Measurements from ENCODE around the gene WLS.
A peak's percentile ranks its signal among the peaks of the same experiment; 100 is the strongest.

The WLS gene

DNA sequence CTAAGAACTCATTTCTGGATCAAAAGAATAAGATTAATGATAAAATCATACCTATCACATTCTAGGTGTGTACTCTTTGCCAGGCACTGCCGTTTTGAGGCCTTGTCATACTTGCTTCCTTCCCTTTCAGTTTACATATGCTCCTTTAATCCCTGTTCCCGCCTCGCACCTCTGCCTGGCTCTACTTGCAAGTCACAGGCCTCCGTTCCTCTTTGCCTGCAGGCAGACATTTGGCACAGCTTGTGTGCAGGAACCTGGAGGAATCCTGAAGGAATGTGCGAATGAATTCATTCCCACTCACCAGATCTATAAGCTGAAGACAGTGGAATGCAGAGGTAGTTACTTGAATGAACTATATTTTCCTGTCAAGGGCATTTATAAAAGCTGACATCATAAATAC lies 13.8 kb downstream of the WLS start:
- FAIRE-seq = no peak
- DNase-seq (ENCODE audit: insufficient read length, low spot score) = no peak

DNA sequence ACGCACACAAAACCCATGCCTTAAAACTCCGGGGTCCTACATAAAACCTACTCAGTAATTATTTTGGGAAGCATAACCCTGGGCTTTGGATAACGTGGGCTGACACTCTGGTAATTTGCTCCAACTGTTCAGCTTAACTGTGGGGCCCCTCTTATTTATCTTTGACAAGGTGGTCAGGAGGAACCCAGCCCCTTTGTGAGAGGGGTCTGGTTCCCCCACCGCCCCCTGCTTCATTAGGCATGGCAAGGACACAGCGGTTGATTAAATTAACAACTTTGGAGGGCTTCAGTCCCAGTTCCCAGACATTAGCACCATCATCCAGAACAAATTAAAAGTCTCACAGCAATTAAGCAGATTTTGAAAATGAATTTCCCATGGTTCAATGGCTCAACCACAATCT lies 14.7 kb downstream of the WLS start:
- no peak for TF ChIP-seq POLR2A (IDR thresholded peaks at IDR 0.05; ENCODE audit: low read depth, low read length)
- FAIRE-seq (no peak), DNase-seq (ENCODE audit: insufficient read length, low spot score) (no peak)

More for the DNA sequence above, 13.8 kb downstream of the WLS start:
- TF ChIP-seq POLR2A (IDR thresholded peaks at IDR 0.05; ENCODE audit: low read depth, low read length) = no peak

DNA sequence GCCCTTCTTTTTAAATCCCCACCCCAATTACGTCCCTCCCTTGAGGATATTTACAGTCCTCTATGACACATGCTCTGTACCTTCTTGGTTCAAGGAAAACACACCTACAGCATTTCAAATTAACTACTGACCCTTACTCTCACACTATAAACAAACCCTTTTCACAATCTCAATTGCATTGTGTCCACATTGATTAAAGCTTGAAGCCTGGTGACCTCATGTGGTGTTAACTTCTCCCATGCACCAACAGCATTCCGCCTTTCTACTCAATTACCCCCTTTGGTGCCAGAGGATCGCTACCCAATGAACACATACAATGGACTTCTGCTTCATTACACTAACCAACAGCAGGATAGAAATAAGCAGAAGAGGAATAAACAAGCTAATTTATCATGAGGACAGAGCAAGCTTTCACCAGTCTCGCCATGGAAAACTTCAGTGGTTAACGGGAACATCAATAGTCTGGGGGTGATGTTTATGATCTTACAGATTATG lies 15.2 kb downstream of the WLS start:
- DNase-seq (ENCODE audit: insufficient read length, low spot score) = no peak
- TF ChIP-seq POLR2A (IDR thresholded peaks at IDR 0.05; ENCODE audit: low read depth, low read length) = no peak
- peak; percentile 41 for FAIRE-seq

DNA sequence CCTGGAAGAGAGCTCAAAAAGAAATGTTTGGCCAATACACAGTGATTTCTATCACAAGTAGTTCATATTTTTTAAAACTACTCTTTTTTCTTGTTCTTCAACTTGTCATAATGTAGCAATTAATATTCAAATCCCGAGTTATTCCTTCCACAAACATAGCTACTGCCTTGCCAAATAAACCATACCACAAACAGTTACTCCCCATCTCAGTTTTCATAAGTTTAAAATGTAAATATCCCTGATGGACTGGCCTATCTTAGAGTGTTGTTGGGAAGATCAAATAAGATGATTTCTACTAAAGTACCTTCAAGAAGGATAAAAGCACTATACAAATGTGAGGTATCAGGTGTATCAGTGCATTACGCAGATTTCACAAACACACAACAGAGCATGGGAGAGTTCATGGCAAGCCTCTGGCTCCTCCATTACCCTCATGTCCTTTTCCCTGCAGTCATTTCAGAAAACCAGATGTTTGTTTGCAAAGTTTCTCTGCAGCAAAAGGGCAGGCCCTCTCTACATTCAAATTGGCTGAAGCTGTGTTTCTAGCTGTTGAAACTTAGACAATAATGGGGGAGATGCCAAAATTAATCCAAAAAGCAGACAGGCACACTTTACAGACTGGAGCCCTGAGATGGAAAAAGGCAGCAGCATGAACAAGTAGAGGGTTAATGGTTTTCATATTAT lies 16.1 kb downstream of the WLS start:
- DNase-seq (ENCODE audit: insufficient read length, low spot score) (no peak), FAIRE-seq (no peak)
- TF ChIP-seq POLR2A (IDR thresholded peaks at IDR 0.05; ENCODE audit: low read depth, low read length) = no peak

DNA sequence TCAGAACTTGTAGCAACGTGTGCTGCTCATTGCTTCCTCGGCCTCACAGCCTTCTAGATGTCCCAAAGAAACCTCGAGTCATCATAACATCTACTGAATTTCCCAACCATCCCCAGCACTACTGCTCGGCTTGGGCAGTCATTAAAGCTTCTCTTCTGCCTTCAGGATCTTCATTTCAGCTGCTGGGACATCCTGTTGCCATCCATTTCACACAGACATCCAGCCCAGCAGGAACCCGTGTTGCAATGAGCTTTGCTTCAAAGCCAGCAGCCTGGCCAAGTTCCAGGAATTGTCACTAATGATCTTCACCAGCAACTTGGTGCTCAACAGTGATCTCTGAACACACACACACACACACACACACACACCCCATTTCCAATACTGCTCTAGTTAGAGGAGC lies 18.5 kb downstream of the WLS start:
- no peak for TF ChIP-seq POLR2A (IDR thresholded peaks at IDR 0.05; ENCODE audit: low read depth, low read length)
- DNase-seq (ENCODE audit: insufficient read length, low spot score) = no peak
- peak; percentile 33 for FAIRE-seq

DNA sequence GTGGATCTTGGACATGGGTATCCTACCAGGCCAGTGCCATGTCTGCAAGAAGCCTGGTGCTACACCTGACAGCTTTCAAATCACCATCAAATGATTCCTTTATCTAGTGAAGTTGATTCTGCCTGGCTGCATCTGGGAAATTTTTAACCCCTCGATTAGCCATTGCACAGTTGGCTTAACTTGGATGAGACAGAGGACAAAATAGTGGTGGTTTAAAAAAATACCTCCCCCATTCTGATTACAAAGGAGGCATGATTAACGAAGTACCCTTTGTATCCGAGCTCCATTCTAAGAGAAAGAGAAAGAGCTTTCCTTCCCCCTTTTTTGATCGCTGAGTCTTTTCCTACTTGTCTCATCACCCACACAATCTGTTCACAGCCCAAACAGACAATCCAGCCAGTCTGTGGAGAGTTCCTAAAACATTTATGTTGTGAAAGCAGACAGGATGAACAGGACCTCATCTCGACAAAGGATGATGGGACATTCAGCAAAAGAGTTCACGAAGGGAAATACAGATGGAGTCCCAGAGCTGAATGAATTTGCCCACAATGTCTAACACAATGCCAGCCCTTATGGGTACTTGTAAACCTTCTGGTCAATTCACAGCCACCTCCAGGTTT lies 20.5 kb downstream of the WLS start:
- DNase-seq (ENCODE audit: insufficient read length, low spot score) (no peak), FAIRE-seq (no peak)
- TF ChIP-seq POLR2A (IDR thresholded peaks at IDR 0.05; ENCODE audit: low read depth, low read length) = no peak

DNA sequence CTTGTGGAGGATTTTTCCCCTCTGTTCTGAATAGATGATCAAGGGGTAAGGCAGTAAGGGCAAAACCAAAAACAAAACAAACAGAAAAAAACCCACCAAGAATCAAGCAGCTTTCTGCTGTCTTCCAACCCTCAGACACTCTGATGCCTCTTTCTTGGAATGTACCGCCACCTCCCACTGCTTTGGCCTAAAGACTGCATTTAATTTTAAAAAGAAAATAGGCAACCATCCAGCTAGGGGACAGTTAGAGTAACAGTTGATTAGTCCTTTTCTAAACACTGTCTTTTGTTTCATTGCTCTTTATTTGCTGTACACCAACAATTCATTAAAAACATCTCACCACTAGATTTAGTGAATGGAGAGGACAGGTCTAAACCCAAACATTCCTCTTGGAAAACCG lies 21.5 kb downstream of the WLS start:
- no peak for TF ChIP-seq POLR2A (IDR thresholded peaks at IDR 0.05; ENCODE audit: low read depth, low read length)
- DNase-seq (ENCODE audit: insufficient read length, low spot score) = no peak
- no peak for FAIRE-seq

DNA sequence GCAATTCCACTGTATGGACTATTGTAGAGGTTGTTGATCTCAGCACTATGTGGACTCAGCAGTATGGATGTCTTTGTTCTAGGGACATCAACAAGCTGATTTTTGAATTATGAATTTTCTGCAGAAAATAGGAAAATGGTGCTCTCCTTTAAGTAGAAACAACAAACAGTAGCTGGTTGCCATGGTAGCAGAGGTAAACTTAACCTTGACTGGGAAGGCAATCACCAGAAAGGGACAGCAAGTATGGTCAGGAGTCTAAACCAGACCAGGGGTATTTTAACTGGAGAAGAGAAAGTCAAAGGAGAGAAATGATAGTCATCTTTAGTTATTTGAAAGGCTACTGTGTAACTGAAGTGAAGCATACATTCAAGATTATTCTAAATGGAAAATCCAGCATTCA lies 22.3 kb downstream of the WLS start:
- no peak for TF ChIP-seq POLR2A (IDR thresholded peaks at IDR 0.05; ENCODE audit: low read depth, low read length)
- DNase-seq (ENCODE audit: insufficient read length, low spot score) = no peak
- no peak for FAIRE-seq

DNA sequence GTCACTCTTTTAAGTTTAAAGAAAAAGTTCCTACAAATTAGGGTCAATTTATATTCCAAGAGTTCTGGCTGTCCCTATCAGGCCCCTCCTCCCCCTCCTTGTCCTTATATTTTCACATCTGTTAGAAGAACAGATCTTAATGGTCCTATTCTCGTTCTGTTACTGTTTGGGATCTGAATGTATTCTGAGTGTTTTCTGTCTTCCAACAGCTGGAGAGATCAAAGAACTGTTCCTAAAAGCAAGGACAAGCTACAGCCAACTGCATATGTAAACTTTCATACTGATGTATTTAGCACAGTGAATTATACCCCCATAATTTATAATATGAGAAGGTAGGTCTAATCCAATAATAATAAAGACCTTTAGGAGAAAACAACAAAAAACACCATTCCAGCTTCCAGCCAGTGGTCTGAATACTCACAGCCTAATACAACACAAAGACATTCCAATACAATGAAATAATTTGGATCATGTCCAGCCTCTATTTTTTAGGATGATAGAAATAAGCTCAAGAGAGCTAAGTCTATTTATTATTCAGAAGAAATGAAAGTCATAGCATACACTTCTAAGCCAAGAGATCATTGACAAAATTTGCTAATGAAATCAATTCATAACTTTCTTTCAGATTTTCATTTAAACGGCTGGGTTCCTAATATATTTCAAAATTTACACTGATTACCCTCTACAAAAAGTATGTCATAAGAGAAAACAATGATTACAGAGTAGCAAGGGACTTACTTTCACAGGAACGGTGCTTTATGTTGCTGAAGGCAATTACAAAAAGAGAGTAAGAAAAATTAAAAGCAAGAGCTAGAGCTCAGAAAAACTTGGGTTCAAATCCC lies 25.3 kb downstream of the WLS start:
- DNase-seq (ENCODE audit: insufficient read length, low spot score) (no peak), FAIRE-seq (peak; percentile 55)
- TF ChIP-seq POLR2A (IDR thresholded peaks at IDR 0.05; ENCODE audit: low read depth, low read length) = no peak

DNA sequence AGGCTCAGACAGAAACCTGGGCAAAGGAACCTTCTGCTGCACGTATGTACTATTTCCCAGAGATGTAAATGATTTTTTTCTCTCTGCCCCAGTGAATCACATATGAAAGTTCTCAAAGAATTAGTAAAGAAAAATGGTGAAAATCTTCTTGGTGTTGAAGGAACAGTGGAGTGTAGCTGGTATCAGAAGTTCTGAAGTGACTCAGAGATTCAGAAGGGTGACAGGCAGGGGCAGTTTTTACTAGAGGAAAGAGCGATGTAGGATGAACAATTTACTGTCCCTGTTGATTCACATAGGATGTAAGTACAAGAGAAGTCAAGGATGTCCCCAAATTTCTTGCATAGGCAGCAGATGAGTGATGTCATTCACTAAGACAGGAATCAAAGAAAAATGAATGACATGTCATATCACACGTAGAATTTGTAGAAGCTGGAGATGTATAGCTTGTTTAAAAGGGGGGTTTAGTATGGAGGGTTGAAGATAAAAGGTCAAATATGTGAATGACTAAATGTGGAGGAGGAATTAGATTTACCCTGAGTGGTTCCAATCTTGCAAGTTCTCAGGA lies 26.4 kb downstream of the WLS start:
- no peak for DNase-seq (ENCODE audit: insufficient read length, low spot score)
- FAIRE-seq = peak; percentile 61
- no peak for TF ChIP-seq POLR2A (IDR thresholded peaks at IDR 0.05; ENCODE audit: low read depth, low read length)

DNA sequence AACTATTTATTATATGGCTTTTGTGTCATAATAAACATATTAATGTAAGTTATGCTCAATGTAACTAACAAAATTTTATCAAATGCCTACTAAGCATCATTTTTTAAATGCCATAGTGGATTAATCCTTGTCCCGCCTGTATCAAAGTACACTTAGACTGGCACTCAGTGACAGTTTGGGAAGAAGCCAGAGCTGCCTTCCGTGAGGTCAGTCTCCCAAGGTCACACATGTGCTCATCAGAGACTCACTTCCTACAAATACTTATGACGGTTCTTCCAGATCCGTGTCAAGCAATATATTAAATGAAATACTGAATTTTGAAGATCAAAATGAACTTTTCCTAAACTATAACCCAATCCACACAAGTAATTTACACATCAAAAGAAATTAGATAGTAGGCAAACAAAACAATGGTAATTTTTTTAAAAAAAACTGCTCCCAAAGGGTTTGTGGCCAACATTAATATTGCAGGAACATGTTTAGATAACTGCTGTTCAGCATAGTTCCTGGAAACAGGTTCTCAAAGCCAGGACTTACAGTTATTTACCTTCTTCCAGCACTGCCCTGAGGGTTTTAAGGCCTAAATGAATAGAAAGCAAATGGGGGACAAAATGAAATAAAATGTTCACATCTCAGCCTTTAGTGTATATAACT lies 27.2 kb downstream of the WLS start:
- no peak for FAIRE-seq
- no peak for DNase-seq (ENCODE audit: insufficient read length, low spot score)
- TF ChIP-seq POLR2A (IDR thresholded peaks at IDR 0.05; ENCODE audit: low read depth, low read length) = no peak

DNA sequence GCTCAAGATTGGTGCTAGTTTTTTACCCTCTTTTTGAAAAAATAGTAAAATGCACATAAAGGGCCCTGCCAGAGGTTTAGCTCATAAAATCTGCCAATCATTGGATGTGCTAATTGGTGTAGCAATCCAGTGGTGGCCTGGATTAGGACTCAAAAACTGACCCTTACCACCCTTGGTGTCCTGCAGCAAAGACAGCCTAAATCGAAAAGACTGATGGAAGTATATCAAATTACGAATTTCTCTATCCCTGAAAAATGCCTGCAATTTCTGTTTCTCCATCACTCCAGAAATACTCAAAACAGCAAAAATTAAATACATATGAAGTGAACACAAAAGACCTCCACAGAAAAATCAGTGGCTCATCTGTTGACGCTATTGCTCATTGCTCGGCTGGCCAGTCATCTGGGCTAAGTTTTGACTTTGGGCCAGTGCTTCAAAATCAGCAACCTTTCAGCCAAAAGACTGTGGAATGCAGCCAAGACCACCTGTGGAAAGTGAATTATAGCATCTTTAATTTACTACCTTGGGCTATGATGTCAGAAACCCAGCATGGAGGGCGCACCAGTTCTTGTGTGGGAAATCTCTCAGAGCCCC lies 30.0 kb downstream of the WLS start:
- TF ChIP-seq POLR2A (IDR thresholded peaks at IDR 0.05; ENCODE audit: low read depth, low read length) = no peak
- DNase-seq (ENCODE audit: insufficient read length, low spot score) (no peak), FAIRE-seq (no peak)

DNA sequence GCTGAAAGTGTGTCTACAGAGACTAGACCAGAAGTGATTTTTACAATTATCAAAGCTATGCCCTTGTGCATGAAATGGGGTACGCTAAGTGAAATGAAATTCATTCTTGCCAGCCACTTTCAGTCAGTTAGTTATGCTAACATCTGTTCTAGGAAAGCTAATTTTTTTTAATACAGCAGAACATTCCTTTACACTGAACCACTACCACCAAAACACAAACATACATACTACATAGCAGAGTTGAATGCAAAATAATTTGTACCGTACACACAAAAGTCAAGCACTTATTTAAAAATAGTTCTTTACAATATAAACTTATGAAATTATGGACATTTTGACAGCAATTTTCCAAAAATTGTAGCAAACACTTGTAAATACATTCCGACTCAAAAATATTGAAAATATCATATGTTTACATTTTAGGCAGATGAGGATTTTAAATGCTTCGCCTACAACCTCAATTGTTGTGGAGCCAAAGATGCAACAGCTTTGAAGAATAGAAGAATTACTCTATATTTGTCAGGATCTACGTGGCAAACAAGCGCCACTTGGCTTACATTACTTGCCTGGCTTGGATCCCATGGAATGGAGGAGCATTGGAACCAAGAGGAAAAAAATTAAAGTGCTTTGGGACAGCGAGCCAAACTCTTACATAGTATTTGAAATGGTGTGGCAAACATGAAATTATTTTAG lies 30.6 kb downstream of the WLS start:
- no peak for DNase-seq (ENCODE audit: insufficient read length, low spot score)
- TF ChIP-seq POLR2A (IDR thresholded peaks at IDR 0.05; ENCODE audit: low read depth, low read length) = no peak
- no peak for FAIRE-seq

All from H54 (cell line).